HG02981 (cell line): ENCODE data around the gene COBL.

Source experiments
- ATAC-seq: cut with Tn5 transposase; IDR thresholded peaks from one replicate; pipeline ENCODE4 v1.9.1; 2021; ENCODE audit warnings: mild to moderate bottlenecking, moderate library complexity; ENCODE audit not compliant: unreplicated experiment

Gene COBL

DNA sequence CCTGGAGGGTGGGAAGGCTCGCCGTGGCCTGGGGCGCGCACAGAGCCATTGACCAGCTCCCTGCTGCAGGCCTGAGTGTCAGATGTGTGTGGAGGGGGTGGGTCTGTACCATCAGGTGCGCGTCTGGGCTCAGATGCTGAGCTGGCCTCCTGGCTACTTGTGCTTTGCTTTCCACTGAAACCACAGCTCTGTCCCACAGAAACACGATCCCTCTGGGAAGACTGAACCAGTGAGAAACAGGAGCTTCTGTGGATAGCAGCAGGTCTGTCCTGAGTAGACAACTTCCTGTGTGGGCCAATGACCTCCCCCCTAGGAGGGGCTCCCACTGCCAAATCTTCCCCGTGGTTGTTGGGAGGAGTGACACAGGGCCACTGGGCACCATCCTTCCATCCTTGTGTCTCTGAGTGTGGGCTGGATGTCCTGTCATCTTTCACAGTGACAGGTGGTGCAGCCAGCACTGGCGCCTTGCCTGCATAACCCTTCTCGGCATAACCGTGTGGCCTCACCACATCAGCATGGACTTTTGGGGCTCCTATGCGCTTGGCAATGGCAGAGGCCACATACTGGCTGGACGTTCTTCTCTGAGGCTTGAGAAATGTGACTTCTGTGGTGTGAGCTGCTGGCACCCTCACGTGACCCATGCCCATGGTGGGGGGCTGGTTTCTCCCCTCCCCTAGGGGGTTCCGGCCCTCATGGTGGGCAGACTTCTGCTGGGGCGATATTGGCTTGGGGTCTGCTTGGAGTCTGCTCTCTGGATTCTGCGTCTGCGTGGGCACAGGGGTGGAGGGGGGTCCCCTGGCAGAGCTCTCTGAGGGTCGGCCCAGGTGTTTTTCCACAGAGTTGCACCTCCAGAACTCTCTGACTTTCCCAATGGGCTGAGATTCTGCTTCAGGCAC, 288.4 kb downstream of the COBL start:
- no peak for ATAC-seq

DNA sequence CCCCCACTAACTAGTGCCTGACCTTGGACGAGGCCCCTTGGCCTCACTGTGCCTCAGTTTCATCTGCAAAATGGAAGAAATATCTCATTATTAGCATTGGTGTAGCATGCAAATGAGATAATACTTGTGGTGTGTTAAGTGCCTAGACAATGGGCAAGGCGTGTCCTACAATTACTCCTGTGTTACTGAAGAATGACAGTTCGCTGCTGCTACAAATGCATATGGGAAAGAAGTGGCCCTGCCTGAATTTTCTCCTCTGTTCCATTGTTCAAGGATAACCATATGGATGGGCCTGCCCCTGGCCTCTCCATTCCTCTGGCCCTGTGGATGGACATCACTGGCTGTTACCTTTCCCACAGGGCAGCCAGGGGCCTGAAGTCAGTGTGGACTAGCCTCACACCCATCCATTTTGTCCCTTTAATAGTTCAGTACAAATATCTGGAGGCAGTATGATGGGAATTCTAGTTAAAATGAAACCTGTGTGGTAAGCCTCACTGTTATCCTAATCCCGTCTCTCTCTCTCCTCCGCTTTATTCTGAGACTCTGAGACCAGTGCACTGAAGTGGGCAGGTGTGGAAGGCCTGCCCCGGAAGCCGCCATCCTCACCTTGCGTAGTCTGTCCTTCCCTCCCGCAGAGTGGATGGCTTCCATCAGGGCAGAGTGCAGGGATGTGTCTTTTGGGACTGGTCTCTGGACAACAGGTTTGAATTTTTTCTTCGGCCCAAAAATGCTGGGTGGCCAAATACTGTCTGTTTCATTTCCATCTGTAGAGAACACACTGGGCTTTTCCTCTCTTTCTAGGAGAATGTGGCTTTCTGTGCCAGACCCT, 289.3 kb downstream of the COBL start:
- no peak for ATAC-seq

DNA sequence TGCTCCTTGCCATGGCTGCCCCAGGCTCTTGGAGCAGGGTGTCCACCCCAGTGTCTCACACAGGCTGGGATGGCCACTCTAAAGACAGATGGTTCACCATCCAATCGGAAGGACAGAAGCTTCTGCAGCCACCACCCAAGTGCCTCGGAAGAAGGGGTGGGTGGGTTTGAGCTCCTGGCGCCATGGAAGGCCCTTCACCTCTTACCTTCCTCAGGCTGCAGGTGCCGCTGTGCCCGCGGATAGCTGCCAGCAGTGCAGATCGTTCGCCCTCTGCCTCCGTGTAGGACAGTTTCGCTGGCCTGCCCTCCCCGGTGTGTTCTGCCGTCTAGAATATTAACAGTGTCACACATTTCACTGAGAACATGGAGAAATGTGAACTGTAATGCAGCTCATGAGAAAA, 290.3 kb downstream of the COBL start:
- ATAC-seq: no peak

DNA sequence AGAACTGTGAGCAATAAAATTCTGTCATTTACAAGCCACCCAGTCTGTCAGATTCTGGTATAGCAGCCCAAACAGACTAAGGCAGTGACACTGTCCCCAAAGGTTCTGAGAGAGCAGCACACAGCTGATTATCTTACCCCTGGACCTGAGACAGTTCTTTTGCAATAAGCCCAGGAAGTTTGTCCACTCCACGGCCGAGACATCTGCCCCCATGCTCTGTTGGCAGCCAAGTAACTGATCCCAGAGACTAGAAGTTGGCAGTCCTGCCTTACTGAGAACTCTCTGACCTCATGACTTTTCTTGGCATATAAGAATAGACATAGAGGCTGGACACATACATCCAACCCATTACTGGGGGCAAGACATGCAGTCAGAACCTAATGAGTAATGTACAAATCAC, 290.9 kb downstream of the COBL start:
- ATAC-seq: no peak

DNA sequence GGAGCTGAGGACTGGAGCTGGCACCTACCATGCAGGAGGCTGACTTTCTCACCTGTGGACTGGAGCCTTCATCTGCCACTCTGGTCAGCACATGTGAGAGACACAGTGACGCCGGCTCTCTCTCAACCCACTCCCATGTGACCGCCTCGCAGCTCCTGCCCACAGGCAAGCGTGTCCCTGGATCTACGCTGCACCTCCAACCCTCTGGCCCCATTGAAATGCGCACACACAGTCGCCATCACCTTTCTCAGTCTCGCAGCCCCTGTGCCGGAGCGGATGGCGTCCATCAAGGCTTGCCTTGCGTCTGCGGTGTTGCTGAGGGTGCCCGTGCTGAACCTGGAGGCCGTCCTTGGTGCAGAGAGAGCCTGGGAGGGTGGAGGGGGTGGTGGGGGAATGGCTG, 291.7 kb downstream of the COBL start:
- no peak for ATAC-seq

DNA sequence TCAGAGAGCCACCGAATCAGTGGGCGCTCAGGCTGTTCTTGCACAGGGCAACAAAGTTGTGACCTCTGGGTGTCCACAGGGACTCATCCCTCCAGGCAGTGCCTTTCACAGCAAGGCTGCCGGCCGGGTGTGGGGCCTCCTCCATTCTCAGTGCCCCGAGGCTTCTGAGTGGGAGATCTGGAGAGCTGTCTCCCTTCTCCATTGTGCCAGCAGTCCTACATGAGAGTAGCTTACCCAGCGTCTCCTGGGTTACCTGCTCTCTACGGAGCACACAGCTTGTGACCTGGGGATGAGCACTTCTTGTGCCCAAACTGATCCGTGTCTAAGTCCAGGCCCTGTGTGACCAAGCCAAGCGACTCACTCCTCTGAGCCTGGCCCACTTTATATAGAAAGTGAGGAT, 293.1 kb downstream of the COBL start:
- no peak for ATAC-seq

DNA sequence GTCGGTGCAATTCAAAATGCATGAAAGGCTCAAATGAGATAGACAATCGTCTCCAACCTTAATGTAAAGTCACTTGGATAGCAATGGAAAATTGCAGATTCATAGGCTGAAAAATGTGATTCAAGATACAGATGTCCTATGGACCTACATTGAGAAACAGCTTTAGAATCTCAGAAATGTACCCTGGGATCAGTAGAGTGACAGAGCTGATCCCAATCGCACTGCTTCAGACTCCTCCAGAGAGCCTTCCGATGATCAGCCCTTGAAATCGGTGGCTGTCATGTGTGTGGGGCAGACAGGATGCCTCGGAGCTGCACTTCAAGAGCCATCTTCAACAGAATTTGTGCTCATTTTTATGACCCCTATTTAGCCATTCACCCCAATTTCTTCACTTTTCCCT, 293.8 kb downstream of the COBL start:
- no peak for ATAC-seq

DNA sequence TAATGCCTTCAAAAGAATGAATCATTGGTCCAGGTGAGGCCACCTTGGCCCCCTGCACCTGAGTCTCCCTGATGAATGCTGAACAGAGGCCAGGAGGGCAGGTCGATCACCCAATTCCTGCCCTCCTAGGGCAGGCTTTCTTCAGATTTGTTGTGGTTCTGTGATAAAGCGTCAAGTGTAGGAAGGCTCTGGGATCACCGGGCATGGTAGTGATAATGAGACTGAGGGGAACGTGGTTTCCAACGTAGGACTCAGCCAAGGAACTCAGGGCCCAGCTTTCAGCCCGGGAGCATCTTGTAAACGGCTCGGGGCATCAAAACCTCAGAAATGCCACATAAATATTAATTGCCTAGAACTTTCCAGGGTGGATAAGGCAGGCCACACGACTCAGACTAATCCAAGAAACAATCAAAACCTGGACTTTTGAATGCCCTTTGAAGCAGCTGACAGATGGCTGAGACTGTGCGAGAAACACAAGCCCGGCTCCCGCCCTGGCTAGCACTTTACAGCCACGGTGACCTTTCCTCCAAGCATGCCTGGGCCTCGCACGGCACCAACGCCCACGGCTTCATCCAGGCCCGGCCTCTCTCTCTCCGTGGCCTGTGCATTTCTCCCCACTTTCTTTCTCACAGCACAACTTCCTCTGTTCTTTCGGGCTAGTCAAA, 294.6 kb downstream of the COBL start:
- no peak for ATAC-seq

DNA sequence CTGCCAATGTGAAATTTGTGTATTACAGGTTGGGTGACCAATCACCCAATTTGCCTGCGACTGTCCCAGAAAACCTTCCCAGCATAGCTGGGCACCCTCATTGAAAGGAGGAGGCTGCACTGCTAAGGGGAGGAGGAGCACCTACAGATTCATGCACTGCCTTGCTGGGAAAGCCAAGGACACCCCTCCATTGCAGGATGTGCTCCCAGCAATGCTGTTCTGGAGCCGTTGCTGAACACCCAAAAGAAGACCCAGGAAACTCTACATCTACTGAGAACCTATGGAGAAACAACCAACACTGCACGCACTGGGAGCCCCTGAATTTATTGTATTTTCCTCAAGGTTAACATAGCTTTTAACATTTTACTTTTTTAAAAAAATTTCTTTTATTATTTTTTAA, 295.7 kb downstream of the COBL start:
- ATAC-seq: no peak

DNA sequence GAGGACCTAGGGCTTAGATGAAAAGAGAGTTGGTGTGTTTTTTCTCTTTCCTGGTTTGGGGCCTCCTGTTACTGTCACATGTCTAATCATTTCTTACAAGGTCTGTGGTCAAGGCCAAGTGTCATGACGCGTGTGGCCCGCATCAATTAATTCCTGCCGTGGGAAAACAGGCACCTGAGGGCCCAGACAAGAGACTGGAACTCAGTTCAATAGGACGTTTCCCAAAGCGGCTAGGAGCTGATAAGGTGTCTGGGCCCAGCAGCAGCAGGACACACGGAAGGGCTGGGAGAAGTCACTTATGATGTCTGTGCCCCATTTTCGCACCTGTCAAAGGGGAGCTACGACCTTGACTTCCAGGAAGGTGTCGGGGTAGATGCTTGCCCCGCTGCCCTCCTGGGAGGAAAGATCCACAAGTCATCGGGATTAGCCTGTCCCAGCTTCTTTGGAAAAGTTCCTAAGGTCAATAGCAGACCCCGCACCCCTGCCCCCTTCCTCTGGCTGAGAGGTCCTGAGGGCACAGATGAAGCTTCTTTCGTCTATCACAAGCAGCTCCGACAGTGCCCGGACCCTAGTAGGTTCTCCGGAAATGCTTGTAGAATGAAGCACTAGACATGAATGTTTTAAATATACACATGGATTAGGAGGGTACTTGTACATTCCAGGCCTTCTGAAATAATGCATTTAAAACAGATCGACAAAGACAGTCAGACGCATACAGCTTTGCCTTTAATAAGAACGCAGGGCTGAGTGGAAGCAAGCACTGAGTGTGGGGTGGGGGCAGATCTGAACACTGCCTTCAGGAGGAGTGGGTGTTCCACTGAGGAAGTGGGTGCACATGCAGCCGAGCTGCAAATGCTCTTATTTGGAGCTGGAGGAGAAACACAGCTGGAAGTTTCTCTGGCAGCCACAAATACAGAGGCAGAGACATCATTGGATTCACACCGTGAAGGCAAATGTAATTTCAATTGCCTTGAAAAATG, 296.4 kb downstream of the COBL start:
- no peak for ATAC-seq

DNA sequence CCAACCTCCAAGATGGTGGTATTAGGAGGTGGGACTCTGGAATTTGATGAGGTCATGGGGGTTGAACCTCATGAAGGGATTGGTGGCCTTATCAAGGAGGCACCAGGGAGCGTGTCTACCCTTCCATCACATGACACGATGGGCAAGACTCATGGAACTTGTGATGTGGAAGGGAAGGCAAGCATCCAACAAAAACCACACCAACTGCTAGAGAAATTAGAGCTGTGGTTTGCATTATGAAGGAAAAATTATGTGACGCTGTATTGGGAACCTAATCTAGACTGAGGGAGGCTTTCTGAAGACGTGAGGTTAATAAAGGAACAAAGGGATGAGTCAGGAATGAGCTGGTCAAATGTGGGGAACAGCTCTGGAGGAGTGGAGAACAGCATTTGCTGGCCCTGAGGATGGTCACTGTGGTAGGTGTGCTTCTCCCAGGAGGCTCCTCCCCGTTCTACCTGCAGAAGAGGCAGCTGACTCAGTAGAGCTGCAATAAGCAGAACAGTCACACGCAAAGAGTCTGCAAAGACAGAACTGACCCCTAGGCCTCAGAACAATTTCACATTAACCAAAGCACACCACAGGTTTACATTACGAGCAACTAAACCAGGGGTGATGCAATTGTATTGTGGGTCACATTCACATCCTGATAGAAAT, 297.3 kb downstream of the COBL start:
- no peak for ATAC-seq

DNA sequence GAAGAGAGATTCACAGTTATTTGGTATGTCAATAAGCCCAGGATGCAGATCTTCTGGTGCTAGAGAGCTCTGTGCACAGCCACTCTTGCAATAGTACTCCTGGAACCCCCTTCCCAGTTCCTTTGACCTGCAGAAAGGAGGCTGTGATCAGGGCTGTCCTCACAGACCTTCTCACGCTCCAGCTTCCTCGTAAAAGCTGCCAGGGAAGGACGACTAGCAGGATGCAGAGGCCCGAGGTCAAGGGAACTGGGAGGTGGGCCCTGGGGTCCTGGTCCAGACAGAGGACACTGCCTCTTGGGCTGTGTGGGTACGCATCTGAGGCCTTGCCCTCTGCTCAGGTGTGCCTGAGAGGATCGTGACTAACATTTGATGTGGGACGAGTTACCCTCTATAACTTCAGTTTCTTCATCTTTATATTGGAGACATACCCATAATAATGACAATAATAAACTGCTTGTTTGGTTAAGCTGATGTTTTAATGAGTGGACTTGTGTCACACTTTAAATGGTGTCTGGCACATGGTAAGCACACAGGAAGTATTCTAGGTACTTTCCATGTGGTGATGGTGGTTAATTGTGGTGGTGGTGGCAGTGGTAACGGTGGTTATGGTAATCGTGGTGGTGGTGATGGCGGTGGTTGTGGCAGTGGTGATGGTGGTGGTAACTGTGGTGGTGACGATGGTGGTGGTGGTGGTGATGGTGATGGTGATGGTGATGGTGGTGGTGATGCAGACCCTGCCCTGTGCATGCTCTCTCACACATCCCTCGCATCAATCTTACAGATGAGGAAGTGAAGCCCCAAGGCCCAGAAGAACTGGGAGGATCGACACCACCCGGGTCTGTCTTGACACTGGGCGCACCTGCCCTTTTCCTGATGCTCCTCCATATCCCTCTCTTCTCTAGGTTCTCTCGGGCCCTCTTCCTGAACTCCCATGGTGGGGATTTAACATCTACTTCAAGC, 298.8 kb downstream of the COBL start:
- ATAC-seq: no peak

DNA sequence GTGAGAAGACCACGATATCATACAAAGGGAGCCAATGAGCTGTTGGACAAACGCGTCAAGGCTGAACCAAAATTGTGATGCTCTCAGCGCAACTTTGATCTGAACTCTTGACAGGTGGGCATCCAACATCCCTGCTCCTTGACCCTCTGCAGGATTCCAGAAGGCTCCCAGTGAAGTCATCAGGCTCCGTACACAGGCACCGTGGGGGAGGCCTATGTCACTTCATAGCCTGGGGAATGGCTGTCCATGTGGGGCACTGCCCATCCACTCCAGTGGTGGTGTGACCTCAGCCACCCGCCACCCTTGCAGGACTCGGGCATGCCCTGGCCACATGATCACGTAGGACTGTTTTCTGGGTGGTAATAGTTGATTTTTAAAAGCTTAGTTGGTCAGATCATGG, 300.1 kb downstream of the COBL start:
- ATAC-seq: no peak

DNA sequence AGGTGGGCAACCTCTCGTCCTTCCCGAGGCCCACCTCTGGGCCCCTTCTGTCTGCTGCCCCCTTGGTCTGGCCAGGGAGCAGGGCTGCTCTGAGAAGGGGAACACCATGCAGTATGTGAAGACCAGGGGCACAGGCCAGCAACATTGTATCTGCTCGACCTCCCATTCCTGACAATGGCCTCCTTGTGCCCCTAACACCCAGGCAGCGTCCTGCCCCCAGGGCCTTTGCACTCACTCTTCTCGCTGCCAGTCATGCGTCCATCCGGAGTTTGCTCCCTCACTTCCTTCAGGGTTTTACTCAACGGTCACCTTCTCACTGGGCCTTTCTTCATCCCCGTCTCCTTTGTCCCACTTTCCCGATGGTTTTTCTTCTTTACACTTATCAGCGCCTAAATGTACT, 301.0 kb downstream of the COBL start:
- no peak for ATAC-seq

DNA sequence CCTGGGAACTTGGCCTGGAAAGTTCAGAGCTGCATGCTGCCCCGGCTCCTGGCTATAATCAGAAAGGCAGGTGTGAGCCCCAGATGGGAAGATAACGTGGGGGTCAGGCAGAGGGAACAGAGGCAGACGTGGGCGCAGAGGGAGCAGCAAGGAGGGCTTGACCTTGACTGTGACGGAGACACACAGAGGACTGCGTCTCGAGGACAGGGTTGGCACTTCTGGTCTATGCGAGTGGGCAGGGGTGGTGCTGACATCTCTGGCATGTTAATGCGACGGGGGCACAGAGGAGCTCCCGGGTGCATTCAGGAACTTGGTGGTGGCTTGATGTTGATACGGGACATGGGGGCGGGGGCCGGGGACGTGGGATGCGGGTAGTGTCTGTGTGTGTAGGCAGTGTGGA, 301.8 kb downstream of the COBL start:
- no peak for ATAC-seq

DNA sequence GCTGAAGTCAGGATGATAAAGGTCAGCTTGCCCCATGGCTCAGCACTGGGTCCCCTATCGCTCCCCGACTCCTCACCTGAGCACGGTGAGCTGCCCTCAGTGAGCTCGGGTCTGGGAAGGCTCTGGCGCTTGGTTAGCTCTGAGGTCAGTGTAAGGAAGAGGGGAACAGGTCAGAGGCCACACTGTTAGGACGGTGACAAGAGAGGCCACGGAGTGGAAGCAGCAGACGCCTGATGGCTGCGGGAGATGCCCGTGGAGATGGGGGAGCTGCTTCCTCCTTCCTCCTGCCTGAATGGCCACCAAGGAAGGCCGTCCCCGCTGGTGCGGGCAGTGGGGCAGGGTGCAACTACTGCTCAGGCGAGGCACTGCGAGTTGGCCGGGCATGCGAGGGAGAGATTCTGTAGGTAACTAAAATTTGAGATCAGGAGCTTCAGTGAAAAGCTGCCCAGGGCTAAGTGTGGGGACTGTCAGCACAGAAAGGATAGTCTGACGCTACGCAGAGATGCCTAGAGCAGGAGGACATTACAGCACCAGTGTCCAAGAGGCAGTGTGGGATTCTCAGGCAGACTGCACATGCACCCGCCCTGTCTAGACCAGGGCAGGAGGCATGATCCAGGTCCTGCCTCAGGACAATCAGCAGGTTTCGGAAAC, 302.6 kb downstream of the COBL start:
- no peak for ATAC-seq

DNA sequence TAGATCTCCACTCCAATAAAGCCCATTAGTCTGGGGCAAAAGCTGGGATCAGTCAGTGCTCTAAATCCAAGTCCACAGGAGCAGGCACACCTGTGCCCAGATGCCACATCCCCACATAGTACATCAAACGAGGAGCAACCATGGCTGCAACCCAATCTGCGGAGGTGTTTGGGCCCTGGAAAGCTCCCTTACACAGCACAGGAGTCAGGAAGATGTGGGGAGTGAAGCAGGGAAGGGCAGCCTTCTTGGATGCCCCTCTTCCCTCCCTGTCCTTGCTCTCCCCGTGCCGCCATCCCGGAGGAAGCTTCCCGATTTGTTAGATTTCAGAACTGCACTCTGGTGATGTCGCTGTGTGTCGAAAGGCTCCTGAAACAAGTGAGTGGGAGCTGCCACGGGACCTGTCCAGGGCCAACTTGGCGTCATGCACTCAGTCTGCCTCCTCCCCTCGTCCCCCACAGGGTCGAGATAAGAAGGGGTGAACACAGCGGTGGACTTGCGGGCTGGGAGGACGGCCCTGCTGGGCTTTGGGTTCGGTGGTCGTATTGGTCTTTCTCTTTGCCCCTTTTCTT, 303.3 kb downstream of the COBL start:
- no peak for ATAC-seq
